ENCODE results near the gene FOXB1. TPM values are rescaled to one million over a fixed set of nuclear protein-coding genes. Genes with fewer than 3 reads are reported as not detected.

FOXB1 gene
- total RNA-seq, 1 experiment from 2014 or later: 0.64 TPM

DNA sequence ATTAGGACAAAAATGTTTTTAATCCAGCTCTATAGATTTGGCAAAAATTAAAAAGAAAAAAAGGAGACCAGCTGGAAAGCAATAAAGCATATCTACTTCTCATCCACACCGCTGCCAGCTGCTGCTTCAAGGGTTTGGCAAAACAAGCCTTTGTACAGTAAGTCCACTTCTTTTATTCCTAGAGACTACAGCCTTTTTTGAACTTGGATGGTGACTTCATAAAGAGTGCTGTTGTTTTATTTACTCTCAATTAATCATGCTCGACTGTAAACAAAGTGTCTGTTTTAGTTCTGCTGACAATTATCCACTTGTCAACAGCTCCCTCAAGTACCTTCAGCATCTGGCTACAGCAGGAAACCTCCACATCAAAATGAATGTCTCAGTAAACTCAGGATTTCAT is 12.3 kb upstream of the FOXB1 start:
- TF ChIP-seq, protein P1, sequence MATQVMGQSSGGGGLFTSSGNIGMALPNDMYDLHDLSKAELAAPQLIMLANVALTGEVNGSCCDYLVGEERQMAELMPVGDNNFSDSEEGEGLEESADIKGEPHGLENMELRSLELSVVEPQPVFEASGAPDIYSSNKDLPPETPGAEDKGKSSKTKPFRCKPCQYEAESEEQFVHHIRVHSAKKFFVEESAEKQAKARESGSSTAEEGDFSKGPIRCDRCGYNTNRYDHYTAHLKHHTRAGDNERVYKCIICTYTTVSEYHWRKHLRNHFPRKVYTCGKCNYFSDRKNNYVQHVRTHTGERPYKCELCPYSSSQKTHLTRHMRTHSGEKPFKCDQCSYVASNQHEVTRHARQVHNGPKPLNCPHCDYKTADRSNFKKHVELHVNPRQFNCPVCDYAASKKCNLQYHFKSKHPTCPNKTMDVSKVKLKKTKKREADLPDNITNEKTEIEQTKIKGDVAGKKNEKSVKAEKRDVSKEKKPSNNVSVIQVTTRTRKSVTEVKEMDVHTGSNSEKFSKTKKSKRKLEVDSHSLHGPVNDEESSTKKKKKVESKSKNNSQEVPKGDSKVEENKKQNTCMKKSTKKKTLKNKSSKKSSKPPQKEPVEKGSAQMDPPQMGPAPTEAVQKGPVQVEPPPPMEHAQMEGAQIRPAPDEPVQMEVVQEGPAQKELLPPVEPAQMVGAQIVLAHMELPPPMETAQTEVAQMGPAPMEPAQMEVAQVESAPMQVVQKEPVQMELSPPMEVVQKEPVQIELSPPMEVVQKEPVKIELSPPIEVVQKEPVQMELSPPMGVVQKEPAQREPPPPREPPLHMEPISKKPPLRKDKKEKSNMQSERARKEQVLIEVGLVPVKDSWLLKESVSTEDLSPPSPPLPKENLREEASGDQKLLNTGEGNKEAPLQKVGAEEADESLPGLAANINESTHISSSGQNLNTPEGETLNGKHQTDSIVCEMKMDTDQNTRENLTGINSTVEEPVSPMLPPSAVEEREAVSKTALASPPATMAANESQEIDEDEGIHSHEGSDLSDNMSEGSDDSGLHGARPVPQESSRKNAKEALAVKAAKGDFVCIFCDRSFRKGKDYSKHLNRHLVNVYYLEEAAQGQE (IDR thresholded peaks at IDR 0.05; ENCODE audit: insufficient read depth in 1 of 2, low read depth in 2 of 2, low read length in 1 of 2): no peak
- TF ChIP-seq POLR2AphosphoS5 (IDR thresholded peaks at IDR 0.05; ENCODE audit: low read depth, low read length) (no peak), SIN3A (IDR thresholded peaks at IDR 0.05; ENCODE audit: borderline replicate concordance, insufficient read depth, low read depth, low read length) (no peak), TCF7L2 (IDR thresholded peaks at IDR 0.05; ENCODE audit: low read depth, low read length) (no peak)
- TF ChIP-seq, protein P2, sequence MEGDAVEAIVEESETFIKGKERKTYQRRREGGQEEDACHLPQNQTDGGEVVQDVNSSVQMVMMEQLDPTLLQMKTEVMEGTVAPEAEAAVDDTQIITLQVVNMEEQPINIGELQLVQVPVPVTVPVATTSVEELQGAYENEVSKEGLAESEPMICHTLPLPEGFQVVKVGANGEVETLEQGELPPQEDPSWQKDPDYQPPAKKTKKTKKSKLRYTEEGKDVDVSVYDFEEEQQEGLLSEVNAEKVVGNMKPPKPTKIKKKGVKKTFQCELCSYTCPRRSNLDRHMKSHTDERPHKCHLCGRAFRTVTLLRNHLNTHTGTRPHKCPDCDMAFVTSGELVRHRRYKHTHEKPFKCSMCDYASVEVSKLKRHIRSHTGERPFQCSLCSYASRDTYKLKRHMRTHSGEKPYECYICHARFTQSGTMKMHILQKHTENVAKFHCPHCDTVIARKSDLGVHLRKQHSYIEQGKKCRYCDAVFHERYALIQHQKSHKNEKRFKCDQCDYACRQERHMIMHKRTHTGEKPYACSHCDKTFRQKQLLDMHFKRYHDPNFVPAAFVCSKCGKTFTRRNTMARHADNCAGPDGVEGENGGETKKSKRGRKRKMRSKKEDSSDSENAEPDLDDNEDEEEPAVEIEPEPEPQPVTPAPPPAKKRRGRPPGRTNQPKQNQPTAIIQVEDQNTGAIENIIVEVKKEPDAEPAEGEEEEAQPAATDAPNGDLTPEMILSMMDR (IDR thresholded peaks at IDR 0.05): no peak
- DNase-seq (ENCODE audit: low read depth, low spot score): no peak
- Histone ChIP-seq H3K27ac (ENCODE audit: low read length) (no peak overlapping the region), H3K4me1 (ENCODE audit: control insufficient read depth, insufficient read depth, low read length) (0 out of 2 replicates have a peak, but pooled peaks cover 3% of the 10 kb centered on the region), H3K9me3 (ENCODE audit: control insufficient read depth, insufficient read depth, low read depth, low read length) (no peaks in the 10 kb centered on the region), H3K27me3 (ENCODE audit: control insufficient read depth, insufficient read depth, low read length) (peaks cover 23% of the 10 kb centered on the region), H3K4me3 (ENCODE audit: low read depth in 2 of 2, low read length in 2 of 2) (no peak overlapping the region), H3K36me3 (ENCODE audit: control insufficient read depth, insufficient read depth, low read length) (no peaks in the 10 kb centered on the region; the same call in 1 of the 2 replicates)
- intact Hi-C loops (cut with micrococcal nuclease; ENCODE audit: unreplicated experiment): loop anchor here (10.0 kb wide), 2 partner anchors 237 to 333 kb away; no protein-coding TSS in a partner anchor
- ATAC-seq: no peak
- CTCF ChIA-PET: no interaction called here
- in situ Hi-C loops (cut with HindIII; ENCODE audit: low pct_unique_long_range_greater_than_20kb, low sequenced_read_pairs): no loop called here
- no TSS peak for BruUV-seq (replicated peaks)
- POLR2A ChIA-PET: no interaction called here

DNA sequence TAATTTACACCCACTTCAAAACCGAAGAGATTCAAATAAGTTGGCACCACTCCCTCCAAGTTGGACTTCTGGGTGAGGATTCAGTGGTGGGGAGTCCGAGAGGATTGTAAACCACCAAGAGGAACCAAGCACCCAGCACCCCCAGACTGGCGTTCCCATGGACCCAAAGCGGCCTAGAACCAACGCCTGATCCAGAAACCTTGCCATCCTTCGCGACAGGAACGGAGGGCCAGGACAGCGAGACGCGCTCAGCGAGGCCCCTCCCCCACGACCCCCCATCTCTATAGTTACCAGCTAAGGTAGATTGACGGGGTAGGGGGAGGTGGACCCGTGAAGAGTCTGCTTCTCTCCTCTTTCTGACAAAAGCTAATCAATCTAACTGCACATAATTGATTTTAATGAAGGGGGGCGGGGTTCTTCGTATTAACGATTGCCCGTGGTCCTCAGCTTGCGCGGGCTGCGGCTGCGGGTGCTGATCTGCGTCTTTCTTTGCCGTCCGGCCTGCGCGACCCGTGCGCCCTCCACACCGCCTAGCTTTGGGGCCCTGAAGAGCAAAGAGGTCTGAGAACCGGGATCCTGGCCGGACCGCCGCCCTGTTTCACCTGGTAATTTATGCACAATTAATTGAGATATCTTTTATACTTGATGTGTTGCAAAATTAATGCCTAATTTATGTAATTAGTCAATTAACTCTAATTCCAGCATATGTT is 10.9 kb upstream of the FOXB1 start:
- peaks cover 33% of the 10 kb centered on the region for H3K27me3 ChIP-seq (ENCODE audit: control insufficient read depth, insufficient read depth, low read length)
- in situ Hi-C loops (cut with HindIII; ENCODE audit: low pct_unique_long_range_greater_than_20kb, low sequenced_read_pairs): no loop called here
- ATAC-seq: no peak

More for the DNA sequence above, 10.9 kb upstream of the FOXB1 start:
- no peak overlapping the region for H3K27ac ChIP-seq (ENCODE audit: low read length)
- H3K4me3 ChIP-seq (ENCODE audit: low read depth in 2 of 2, low read length in 2 of 2): no peak overlapping the region
- H3K9me3 ChIP-seq (ENCODE audit: control insufficient read depth, insufficient read depth, low read depth, low read length): no peaks in the 10 kb centered on the region
- ChIA-PET POLR2A (no interaction called here), CTCF (no interaction called here)
- intact Hi-C loops (cut with micrococcal nuclease; ENCODE audit: unreplicated experiment): loop anchor here (10.0 kb wide), 2 partner anchors 238 to 332 kb away; no protein-coding TSS in a partner anchor
- TF ChIP-seq, protein P2 (IDR thresholded peaks at IDR 0.05): no peak
- TF ChIP-seq TCF7L2 (IDR thresholded peaks at IDR 0.05; ENCODE audit: low read depth, low read length) (no peak), SIN3A (IDR thresholded peaks at IDR 0.05; ENCODE audit: borderline replicate concordance, insufficient read depth, low read depth, low read length) (no peak), POLR2AphosphoS5 (IDR thresholded peaks at IDR 0.05; ENCODE audit: low read depth, low read length) (no peak)
- TF ChIP-seq, protein P1 (IDR thresholded peaks at IDR 0.05; ENCODE audit: insufficient read depth in 1 of 2, low read depth in 2 of 2, low read length in 1 of 2): no peak
- 0 out of 2 replicates have a peak, but pooled peaks cover 3% of the 10 kb centered on the region for H3K4me1 ChIP-seq (ENCODE audit: control insufficient read depth, insufficient read depth, low read length)
- H3K36me3 ChIP-seq (ENCODE audit: control insufficient read depth, insufficient read depth, low read length): no peaks in the 10 kb centered on the region; the same call in 1 of the 2 replicates
- DNase-seq (ENCODE audit: low read depth, low spot score): no peak
- BruUV-seq (replicated peaks): no TSS peak

All from Panc1 (cell line).